T-helper 17 cell (primary cell): ENCODE data around the gene C12orf57. TPM values are rescaled to one million over a fixed set of nuclear protein-coding genes. Genes with fewer than 3 reads are reported as not detected.

Experiments
- ATAC-seq: fragments of 150-1000 bp; cut with Tn5 transposase; 2 replicates; pipeline ENCODE4 v1.10.0; 2021; ENCODE audit warnings: mild to moderate bottlenecking, moderate library complexity
- DNase-seq, 3 donors: peaks; one replicate each; pipeline versions ENCODE4 v3.0.0 to v3.0.0-alpha.2; 2020 to 2021
- H3K9me3 ChIP-seq: one replicate; pipeline ENCODE4 v1.7.0; 2013; ENCODE audit warnings: low read length, mild to moderate bottlenecking; ENCODE audit not compliant: control insufficient read depth, poor library complexity, severe bottlenecking
- H3K27ac Mint-ChIP-seq: one replicate; pipeline ENCODE4 v1.8.0; 2022; ENCODE audit warnings: mild to moderate bottlenecking, moderate library complexity, mixed read lengths
- H3K27me3 Mint-ChIP-seq: one replicate; pipeline ENCODE4 v1.8.0; 2022; ENCODE audit warnings: mixed read lengths
- H3K36me3 Mint-ChIP-seq: one replicate; pipeline ENCODE4 v1.8.0; 2022; ENCODE audit warnings: low read depth, mixed read lengths
- H3K4me1 Mint-ChIP-seq: one replicate; pipeline ENCODE4 v1.8.0; 2022; ENCODE audit warnings: mild to moderate bottlenecking, mixed read lengths
- H3K4me3 Mint-ChIP-seq: one replicate; pipeline ENCODE4 v1.8.0; 2022; ENCODE audit warnings: mild to moderate bottlenecking, moderate library complexity, mixed read lengths
- total RNA-seq, 4 donors: library from RNA in 2 of 4; stranded (reverse) in 2 of 4; gene quantifications; one replicate each; pipeline ENCODE4 v1.2.3 and lab custom pipeline; 2022 to 2026

Gene C12orf57
- total RNA-seq, 2 donors from 2014 or later = 192 to 226 TPM

GRCh38 chr12:6955108-6956020 lies 11.5 kb downstream of the C12orf57 start:
- H3K27me3 Mint-ChIP-seq = no peaks in the 10 kb centered on the region
- no peaks in the 10 kb centered on the region for H3K9me3 ChIP-seq
- no peak for ATAC-seq
- peak overlapping the region; percentile 99 for H3K4me3 Mint-ChIP-seq
- H3K36me3 Mint-ChIP-seq = peaks cover 13% of the 10 kb centered on the region
- peaks cover 77% of the 10 kb centered on the region for H3K4me1 Mint-ChIP-seq
- peak overlapping the region; percentile 98 for H3K27ac Mint-ChIP-seq
- DNase-seq = no peak

- H3K9me3 ChIP-seq = no peaks in the 10 kb centered on the region
- DNase-seq (no peak), ATAC-seq (no peak)
- H3K4me3 Mint-ChIP-seq = peak overlapping the region; percentile 96
- H3K27me3 Mint-ChIP-seq = no peaks in the 10 kb centered on the region
- peaks cover 14% of the 10 kb centered on the region for H3K36me3 Mint-ChIP-seq
- peak overlapping the region; percentile 98 for H3K27ac Mint-ChIP-seq
- H3K4me1 Mint-ChIP-seq = peaks cover 78% of the 10 kb centered on the region
Observed at GRCh38 chr12:6956021-6956727, 12.4 kb downstream of the C12orf57 start.

GRCh38 chr12:6957151-6957701 lies 13.4 kb downstream of the C12orf57 start:
- H3K4me1 Mint-ChIP-seq = peaks cover 86% of the 10 kb centered on the region
- H3K36me3 Mint-ChIP-seq = peaks cover 13% of the 10 kb centered on the region
- DNase-seq (no peak), ATAC-seq (no peak)
- H3K4me3 Mint-ChIP-seq = peak overlapping the region; percentile 96
- peak overlapping the region; percentile 98 for H3K27ac Mint-ChIP-seq
- H3K27me3 Mint-ChIP-seq = no peaks in the 10 kb centered on the region
- no peaks in the 10 kb centered on the region for H3K9me3 ChIP-seq

- no peak for ATAC-seq
- H3K4me1 Mint-ChIP-seq = peaks cover 80% of the 10 kb centered on the region
- H3K36me3 Mint-ChIP-seq = peaks cover 13% of the 10 kb centered on the region
- H3K27me3 Mint-ChIP-seq = no peaks in the 10 kb centered on the region
- peak overlapping the region; percentile 98 for H3K27ac Mint-ChIP-seq
- DNase-seq = no peak
- no peaks in the 10 kb centered on the region for H3K9me3 ChIP-seq
- peak overlapping the region; percentile 96 for H3K4me3 Mint-ChIP-seq
Observed at GRCh38 chr12:6957741-6958608, 14.2 kb downstream of the C12orf57 start.

DNA sequence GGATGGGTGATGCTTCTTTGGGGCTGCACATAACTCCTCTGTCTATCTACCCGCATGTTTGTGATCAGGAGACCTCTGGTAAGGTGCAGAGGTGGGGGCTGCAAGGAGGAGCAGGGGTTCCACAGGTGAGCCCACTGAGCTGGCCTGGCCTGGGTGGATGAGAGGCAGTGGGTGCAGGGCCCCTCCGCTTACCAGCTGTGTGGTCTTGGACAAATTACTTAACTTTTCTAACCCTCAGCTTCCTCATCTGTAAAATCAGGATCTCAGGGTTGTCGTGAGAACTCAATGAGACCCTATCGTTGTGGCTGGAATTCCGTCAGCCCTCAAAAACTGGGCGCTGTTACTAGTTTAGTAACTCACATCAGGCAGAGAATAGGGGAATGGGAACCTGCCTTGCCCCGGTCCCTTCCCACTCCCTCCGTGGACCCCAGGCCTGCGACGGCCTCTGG lies 14.8 kb downstream of the C12orf57 start:
- H3K36me3 Mint-ChIP-seq = peaks cover 13% of the 10 kb centered on the region
- peaks cover 74% of the 10 kb centered on the region for H3K4me1 Mint-ChIP-seq
- DNase-seq = no peak
- no peaks in the 10 kb centered on the region for H3K27me3 Mint-ChIP-seq
- peak overlapping the region; percentile 96 for H3K4me3 Mint-ChIP-seq
- no peaks in the 10 kb centered on the region for H3K9me3 ChIP-seq
- H3K27ac Mint-ChIP-seq = peak overlapping the region; percentile 98
- ATAC-seq = peak; percentile 1

DNA sequence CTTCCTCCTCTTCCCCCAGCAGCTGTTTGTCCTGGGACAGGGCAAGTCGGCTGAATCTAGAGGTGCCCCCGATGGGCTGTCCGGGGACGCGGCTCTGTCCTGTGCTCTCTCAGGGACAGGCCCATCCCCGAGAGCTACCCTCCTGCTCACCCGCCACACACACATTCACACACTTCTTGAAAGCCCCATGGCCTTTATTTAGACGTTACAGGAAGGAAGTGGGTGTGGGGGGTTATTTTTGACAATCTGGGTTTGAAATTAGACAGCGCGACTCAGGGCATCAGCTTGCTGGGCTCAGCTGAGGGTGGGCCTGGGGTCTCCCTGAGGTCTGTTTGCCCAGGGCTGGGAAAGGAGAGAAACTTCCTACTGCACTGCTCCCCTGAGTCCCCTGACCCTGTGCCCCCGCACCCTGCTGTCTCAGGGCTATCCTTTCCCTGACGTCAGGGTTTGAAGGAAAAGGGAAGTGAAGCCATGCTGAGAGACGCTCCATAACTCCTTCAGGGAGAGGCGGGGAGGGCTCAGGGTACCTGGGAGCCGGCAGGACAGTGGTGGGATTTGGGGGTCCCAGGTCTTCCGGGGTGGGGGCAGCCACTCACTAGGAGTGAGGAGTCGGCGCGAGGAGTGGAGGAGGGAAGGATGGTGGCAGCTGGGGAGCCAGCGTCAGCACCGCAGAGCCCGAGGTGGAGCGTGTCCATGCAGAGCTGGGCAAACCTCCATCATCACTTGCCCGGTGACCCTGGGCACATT lies 15.4 kb downstream of the C12orf57 start:
- peak overlapping the region; percentile 98 for H3K27ac Mint-ChIP-seq
- peaks cover 68% of the 10 kb centered on the region for H3K4me1 Mint-ChIP-seq
- ATAC-seq (peak; percentile 68), DNase-seq (peak; percentile 60 to 66 (median 60))
- peaks cover 13% of the 10 kb centered on the region for H3K36me3 Mint-ChIP-seq
- no peaks in the 10 kb centered on the region for H3K27me3 Mint-ChIP-seq
- no peaks in the 10 kb centered on the region for H3K9me3 ChIP-seq
- peak overlapping the region; percentile 96 for H3K4me3 Mint-ChIP-seq

DNA sequence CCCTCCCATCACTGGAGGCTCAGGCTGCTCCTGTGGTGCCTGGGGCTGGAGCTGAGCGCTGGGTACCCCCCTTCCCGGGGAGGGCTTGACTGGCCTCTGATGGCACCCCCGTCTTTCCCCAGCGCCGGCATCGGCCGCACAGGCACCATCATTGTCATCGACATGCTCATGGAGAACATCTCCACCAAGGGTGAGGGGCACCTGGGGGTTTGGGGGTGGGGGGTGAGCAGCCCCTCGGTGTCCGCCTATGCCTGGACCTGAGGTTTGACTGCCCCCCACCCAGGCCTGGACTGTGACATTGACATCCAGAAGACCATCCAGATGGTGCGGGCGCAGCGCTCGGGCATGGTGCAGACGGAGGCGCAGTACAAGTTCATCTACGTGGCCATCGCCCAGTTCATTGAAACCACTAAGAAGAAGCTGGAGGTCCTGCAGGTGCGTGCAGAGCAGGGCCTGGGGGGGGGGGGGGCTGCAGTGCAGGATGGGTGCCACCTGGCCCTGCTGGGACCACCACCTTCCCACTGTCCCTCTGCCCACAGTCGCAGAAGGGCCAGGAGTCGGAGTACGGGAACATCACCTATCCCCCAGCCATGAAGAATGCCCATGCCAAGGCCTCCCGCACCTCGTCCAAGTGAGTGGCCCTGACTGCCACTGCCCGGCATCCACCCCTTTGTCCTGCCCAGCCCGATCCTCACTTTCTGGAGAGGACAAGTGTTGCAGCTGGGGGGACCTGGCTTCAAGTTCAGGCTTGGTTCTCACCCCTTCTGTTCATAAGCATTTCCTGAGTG lies 16.2 kb downstream of the C12orf57 start:
- Mint-ChIP-seq H3K27ac (peak overlapping the region; percentile 98), H3K4me3 (peak overlapping the region; percentile 96), H3K27me3 (no peaks in the 10 kb centered on the region), H3K36me3 (peaks cover 11% of the 10 kb centered on the region), H3K4me1 (peaks cover 63% of the 10 kb centered on the region)
- DNase-seq = no peak
- H3K9me3 ChIP-seq = no peaks in the 10 kb centered on the region
- no peak for ATAC-seq

GRCh38 chr12:6960593-6961277 lies 16.9 kb downstream of the C12orf57 start:
- H3K4me3 Mint-ChIP-seq = peak overlapping the region; percentile 91
- DNase-seq (no peak), ATAC-seq (no peak)
- H3K4me1 Mint-ChIP-seq = peaks cover 63% of the 10 kb centered on the region
- peak overlapping the region; percentile 98 for H3K27ac Mint-ChIP-seq
- no peaks in the 10 kb centered on the region for H3K27me3 Mint-ChIP-seq
- no peaks in the 10 kb centered on the region for H3K9me3 ChIP-seq
- H3K36me3 Mint-ChIP-seq = peaks cover 11% of the 10 kb centered on the region

DNA sequence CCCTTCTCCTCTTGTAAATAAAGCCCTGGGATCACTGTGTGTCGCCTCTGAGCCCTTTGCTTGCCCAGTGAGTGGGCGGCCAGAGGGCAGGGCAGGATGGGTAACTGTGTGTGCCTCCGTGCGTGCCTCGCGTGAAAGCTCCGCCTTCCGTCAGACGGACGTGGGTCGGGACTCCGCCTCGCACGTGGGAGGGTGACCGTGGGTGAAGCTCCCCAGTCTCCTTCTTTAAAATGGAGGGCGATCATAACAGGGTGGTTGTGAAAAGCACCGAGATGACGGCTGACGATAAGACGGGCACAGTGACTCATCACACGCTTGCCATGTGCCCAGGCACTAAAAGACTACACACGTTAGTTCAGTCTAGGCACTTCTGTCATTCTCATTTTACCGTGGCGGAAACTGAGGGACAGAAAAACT lies 17.5 kb downstream of the C12orf57 start:
- Mint-ChIP-seq H3K4me1 (peaks cover 59% of the 10 kb centered on the region), H3K27me3 (no peaks in the 10 kb centered on the region), H3K36me3 (peaks cover 11% of the 10 kb centered on the region), H3K27ac (peak overlapping the region; percentile 98), H3K4me3 (peak overlapping the region; percentile 91)
- ATAC-seq (peak; percentile 83), DNase-seq (peak; percentile 76 to 86 (median 78))
- H3K9me3 ChIP-seq = no peaks in the 10 kb centered on the region

DNA sequence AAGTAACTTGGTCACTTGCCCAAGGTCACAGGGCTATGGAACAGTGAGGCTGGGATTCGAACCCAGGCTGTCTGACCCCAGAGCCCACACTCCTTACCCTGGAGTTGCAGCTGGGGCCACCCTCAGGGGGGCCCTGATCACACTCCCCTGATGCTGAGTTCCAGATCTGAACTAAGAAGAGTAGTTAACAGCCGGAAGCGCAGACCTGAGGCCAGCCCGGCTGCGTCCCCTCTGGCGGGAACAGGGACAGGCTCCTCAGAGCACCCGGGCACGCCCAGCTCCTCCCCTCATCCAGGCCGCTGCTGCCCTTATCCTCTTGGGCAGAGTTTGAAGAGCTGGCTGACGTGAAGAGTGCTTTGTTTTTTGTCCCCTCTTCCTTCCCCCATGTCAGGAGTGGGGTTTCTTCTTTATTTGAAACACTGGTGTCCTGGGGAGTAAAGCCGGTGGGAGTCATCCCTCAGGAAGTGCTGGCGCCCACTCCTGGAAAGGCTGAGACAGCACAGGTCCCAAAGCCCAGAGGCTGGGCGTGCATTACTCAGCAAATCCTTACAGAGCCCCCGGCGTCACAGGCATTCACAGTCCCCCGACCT lies 18.0 kb downstream of the C12orf57 start:
- Mint-ChIP-seq H3K27ac (peak overlapping the region; percentile 98), H3K36me3 (peaks cover 10% of the 10 kb centered on the region), H3K27me3 (no peaks in the 10 kb centered on the region), H3K4me3 (peak overlapping the region; percentile 91), H3K4me1 (peaks cover 54% of the 10 kb centered on the region)
- DNase-seq = peak in 1 of 3 donors; percentile 43
- no peaks in the 10 kb centered on the region for H3K9me3 ChIP-seq
- peak; percentile 24 for ATAC-seq
